Gastroesophageal sphincter (tissue), 3 donors: Measurements from ENCODE around the gene MFSD6.

Source experiments
- EP300 ChIP-seq: sonication (generic); formaldehyde crosslinking; IDR thresholded peaks from one replicate; pipeline ENCODE4 v1.6.1; 2017; ENCODE audit warnings: antibody characterized with exemption, mild to moderate bottlenecking
- TF ChIP-seq, protein P1 (sequence below), 4 experiments: fragments of 200-600 bp in 2 of 4; fragments of 450-650 bp in 2 of 4; sonication (generic) in 1 of 4; IDR thresholded peaks; one replicate each; pipeline ENCODE4 v1.5.1; 2017 to 2019; ENCODE audit warnings: antibody characterized with exemption in 4 of 4, mild to moderate bottlenecking in 2 of 4, moderate library complexity in 2 of 4

DNA sequence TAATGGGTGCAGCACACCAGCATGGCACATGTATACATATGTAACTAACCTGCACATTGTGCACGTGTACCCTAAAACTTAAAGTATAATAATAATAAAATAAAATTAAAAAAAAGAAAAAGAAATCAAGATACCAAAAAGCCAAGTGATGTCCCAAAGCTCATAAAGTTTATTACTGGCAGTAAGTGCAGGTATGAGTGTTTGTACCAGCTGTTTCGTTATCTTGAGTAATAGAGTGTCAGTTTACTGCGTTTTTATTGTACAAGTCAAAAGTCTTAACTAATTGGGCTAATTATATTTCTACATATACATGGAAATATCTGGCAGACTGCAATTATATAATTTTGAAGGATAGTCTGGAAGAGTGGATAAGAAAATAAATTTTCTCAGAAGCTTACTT is 41.8 kb downstream of the MFSD6 start:
- TF ChIP-seq, protein P1, sequence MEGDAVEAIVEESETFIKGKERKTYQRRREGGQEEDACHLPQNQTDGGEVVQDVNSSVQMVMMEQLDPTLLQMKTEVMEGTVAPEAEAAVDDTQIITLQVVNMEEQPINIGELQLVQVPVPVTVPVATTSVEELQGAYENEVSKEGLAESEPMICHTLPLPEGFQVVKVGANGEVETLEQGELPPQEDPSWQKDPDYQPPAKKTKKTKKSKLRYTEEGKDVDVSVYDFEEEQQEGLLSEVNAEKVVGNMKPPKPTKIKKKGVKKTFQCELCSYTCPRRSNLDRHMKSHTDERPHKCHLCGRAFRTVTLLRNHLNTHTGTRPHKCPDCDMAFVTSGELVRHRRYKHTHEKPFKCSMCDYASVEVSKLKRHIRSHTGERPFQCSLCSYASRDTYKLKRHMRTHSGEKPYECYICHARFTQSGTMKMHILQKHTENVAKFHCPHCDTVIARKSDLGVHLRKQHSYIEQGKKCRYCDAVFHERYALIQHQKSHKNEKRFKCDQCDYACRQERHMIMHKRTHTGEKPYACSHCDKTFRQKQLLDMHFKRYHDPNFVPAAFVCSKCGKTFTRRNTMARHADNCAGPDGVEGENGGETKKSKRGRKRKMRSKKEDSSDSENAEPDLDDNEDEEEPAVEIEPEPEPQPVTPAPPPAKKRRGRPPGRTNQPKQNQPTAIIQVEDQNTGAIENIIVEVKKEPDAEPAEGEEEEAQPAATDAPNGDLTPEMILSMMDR (IDR thresholded peaks at IDR 0.05): no peak
- no peak for TF ChIP-seq EP300
